Neural progenitor cell (in vitro differentiated cells): ENCODE measurements around the gene PTGER3.

Experiments used
- CTCF ChIP-seq: fragments of 200-600 bp; sonication (generic); IDR thresholded peaks from 2 replicates; pipeline ENCODE4 v1.5.1; 2017; ENCODE audit warnings: antibody characterized with exemption, mild to moderate bottlenecking
- EZH2 ChIP-seq: fragments of 200-600 bp; sonication (generic); IDR thresholded peaks from 2 replicates; pipeline ENCODE4 v1.6.1; 2017; ENCODE audit warnings: antibody characterized with exemption, mild to moderate bottlenecking, moderate library complexity
- EZH2phosphoT487 ChIP-seq: fragments of 200-600 bp; sonication (generic); IDR thresholded peaks from 2 replicates; pipeline ENCODE4 v1.6.1; 2017; ENCODE audit warnings: antibody characterized with exemption

- TF ChIP-seq CTCF (no peak), EZH2 (no peak), EZH2phosphoT487 (no peak)
Observed at GRCh38 chr1:70987497-70987896, 60.1 kb downstream of the PTGER3 start.
